ENCODE results near the gene SRPRA. TPM values are rescaled to one million over a fixed set of nuclear protein-coding genes. Genes with fewer than 3 reads are reported as not detected.

Gene SRPRA
- total RNA-seq, 1 experiment from 2014 or later, result 57.5 TPM

Other genes starting within 250 kb of the SRPRA start
- gene CDON, start 206.0 kb downstream of the SRPRA start, total RNA-seq (2014; rRNA removed; shearing (Covaris generic); ENCODE audit: low replicate concordance), result 2.2 TPM in 2 replicates
- 9.2 and 11.7 TPM in 2 replicates for gene RPUSD4, start 57.2 kb downstream of the SRPRA start, total RNA-seq (2014; rRNA removed; shearing (Covaris generic); ENCODE audit: low replicate concordance)
- 2.3 and 5.7 TPM in 2 replicates for gene FAM118B, start 57.1 kb downstream of the SRPRA start, total RNA-seq (2014; rRNA removed; shearing (Covaris generic); ENCODE audit: low replicate concordance)
- 18.8 and 31.8 TPM in 2 replicates for gene FOXRED1, start 259 bp upstream of the SRPRA start, total RNA-seq (2014; rRNA removed; shearing (Covaris generic); ENCODE audit: low replicate concordance)
- gene TIRAP, start 14.2 kb upstream of the SRPRA start, total RNA-seq (2014; rRNA removed; shearing (Covaris generic); ENCODE audit: low replicate concordance), result 1.4 and 2.0 TPM in 2 replicates
- 12.3 and 17.1 TPM in 2 replicates for gene DCPS, start 35.2 kb upstream of the SRPRA start, total RNA-seq (2014; rRNA removed; shearing (Covaris generic); ENCODE audit: low replicate concordance)
- 44.7 and 54.0 TPM in 2 replicates for gene ST3GAL4, start 86.8 kb upstream of the SRPRA start, total RNA-seq (2014; rRNA removed; shearing (Covaris generic); ENCODE audit: low replicate concordance)